H1 (cell line): Measurements from ENCODE around the gene CLEC4E. TPM values are rescaled to one million over a fixed set of nuclear protein-coding genes. Genes with fewer than 3 reads are reported as not detected.

Experiments used
- CTCF ChIA-PET: fragments of 300-600 bp; sonication (Branson Sonifier 250); formaldehyde crosslinking; loops from one replicate; lab custom pipeline; 2021; ENCODE audit not compliant: partially characterized antibody; lab: Charles Lee
- POLR2A ChIA-PET: fragments of 300-600 bp; sonication (Branson Sonifier 250); formaldehyde crosslinking; loops from one replicate; lab custom pipeline; 2021; ENCODE audit warnings: inconsistent platforms; ENCODE audit not compliant: partially characterized antibody; lab: Charles Lee
- DNase-seq, 2 experiments: peaks; one replicate each; pipeline versions ENCODE4 v3.0.0 to v3.0.0-alpha.2; 2010 to 2022; ENCODE audit warnings: low spot score in 2 of 2, low read depth in 1 of 2, mixed read lengths in 1 of 2
- FAIRE-seq: peaks from 2 replicates; lab custom pipeline; 2011; peaks lifted over from hg19 to GRCh38; lab: Jason Lieb, UNC
- H2AFZ ChIP-seq: 2 replicates; pipeline ENCODE4 v1.8.1; 2012; ENCODE audit warnings: low read length, inconsistent platforms
- H2AK5ac ChIP-seq: 2 replicates; pipeline ENCODE4 v1.6.1; 2013; ENCODE audit warnings: low read depth, low read length
- H2BK120ac ChIP-seq: replicated peaks from 2 replicates; pipeline ENCODE3; 2013; ENCODE audit warnings: low read depth, low read length, inconsistent platforms
- H2BK12ac ChIP-seq: 2 replicates; pipeline ENCODE4 v1.6.1; 2013; ENCODE audit warnings: low read depth, low read length
- H2BK15ac ChIP-seq: 2 replicates; pipeline ENCODE4 v1.6.1; 2013; ENCODE audit warnings: low read length
- H2BK20ac ChIP-seq: 2 replicates; pipeline ENCODE4 v1.6.1; 2013; ENCODE audit warnings: low read length
- H2BK5ac ChIP-seq: 2 replicates; pipeline ENCODE4 v1.6.1; 2013; ENCODE audit warnings: low read depth, low read length
- H3K14ac ChIP-seq: 2 replicates; pipeline ENCODE4 v1.6.1; 2013; ENCODE audit warnings: inconsistent platforms; ENCODE audit not compliant: insufficient read length
- H3K18ac ChIP-seq: 2 replicates; pipeline ENCODE4 v1.6.1; 2013; ENCODE audit warnings: low read length; ENCODE audit errors: extremely low read depth
- H3K23ac ChIP-seq: 2 replicates; pipeline ENCODE4 v1.6.1; 2013; ENCODE audit warnings: inconsistent platforms; ENCODE audit not compliant: insufficient read length
- H3K23me2 ChIP-seq: 2 replicates; pipeline ENCODE4 v1.6.1; 2013; ENCODE audit warnings: low read depth, low read length
- H3K27ac ChIP-seq: 2 replicates; pipeline ENCODE4 v1.6.1; 2011; ENCODE audit warnings: low read depth, low read length, inconsistent platforms
- H3K27me3 ChIP-seq, 4 experiments: replicated peaks in 1 of 4; 1 replicate in 1 of 4; 2 replicates in 3 of 4; pipeline versions ENCODE4 v1.6.1 to v1.8.1; 2011 to 2013; ENCODE audit warnings: low read length in 3 of 4, mild to moderate bottlenecking in 3 of 4, inconsistent platforms in 2 of 4, mixed read lengths in 2 of 4, moderate library complexity in 1 of 4; ENCODE audit not compliant: control insufficient read depth in 3 of 4, insufficient read depth in 3 of 4; ENCODE audit errors: extremely low read depth in 1 of 4
- H3K36me3 ChIP-seq, 4 experiments: 2 replicates each; pipeline versions ENCODE4 v1.6.1 to v1.8.1; 2011 to 2013; ENCODE audit warnings: mild to moderate bottlenecking in 4 of 4, low read length in 3 of 4, moderate library complexity in 2 of 4, control low read depth in 1 of 4, inconsistent platforms in 1 of 4; ENCODE audit not compliant: insufficient read depth in 4 of 4, control insufficient read depth in 2 of 4
- H3K4ac ChIP-seq: replicated peaks from 2 replicates; pipeline ENCODE3; 2013; ENCODE audit warnings: low read length, low read depth, mixed read lengths, inconsistent platforms; ENCODE audit not compliant: insufficient read length
- H3K4me1 ChIP-seq, 4 experiments: replicated peaks in 1 of 4; 1 replicate in 1 of 4; 2 replicates in 3 of 4; pipeline versions ENCODE4 v1.6.1 to v1.8.1; 2011 to 2013; ENCODE audit warnings: low read length in 3 of 4, inconsistent platforms in 2 of 4, mixed read lengths in 1 of 4; ENCODE audit not compliant: insufficient read depth in 4 of 4, control insufficient read depth in 3 of 4
- H3K4me2 ChIP-seq, 2 experiments: 2 replicates each; pipeline versions ENCODE4 v1.6.1 to v1.8.1; 2011 to 2013; ENCODE audit warnings: low read depth in 2 of 2, low read length in 2 of 2, control low read depth in 1 of 2, inconsistent platforms in 1 of 2, mild to moderate bottlenecking in 1 of 2; ENCODE audit not compliant: insufficient read depth in 1 of 2
- H3K4me3 ChIP-seq, 4 experiments: fragments of 200-600, 300-600 bp in 1 of 4; sonication (generic), shearing (Covaris generic), sonication (Bioruptor Twin) in 1 of 4; 2 replicates each; pipeline versions ENCODE4 v1.5.1 to v1.8.1; 2011 to 2016; ENCODE audit warnings: low read length in 4 of 4, low read depth in 3 of 4, control low read depth in 2 of 4, inconsistent platforms in 2 of 4, mild to moderate bottlenecking in 2 of 4, mixed read lengths in 1 of 4, moderate library complexity in 1 of 4; ENCODE audit not compliant: insufficient read depth in 2 of 4; ENCODE audit errors: extremely low read depth in 1 of 4
- H3K56ac ChIP-seq: replicated peaks from 2 replicates; pipeline ENCODE3; 2013; ENCODE audit warnings: low read depth, mild to moderate bottlenecking, mixed read lengths, low read length, inconsistent platforms; ENCODE audit not compliant: insufficient read length
- H3K79me1 ChIP-seq: 2 replicates; pipeline ENCODE4 v1.6.1; 2013; ENCODE audit warnings: low read depth, low read length, control low read depth
- H3K79me2 ChIP-seq, 2 experiments: 2 replicates each; pipeline versions ENCODE4 v1.6.1 to v1.8.1; 2012 to 2013; ENCODE audit warnings: low read length in 2 of 2, mild to moderate bottlenecking in 2 of 2, inconsistent platforms in 1 of 2; ENCODE audit not compliant: insufficient read depth in 2 of 2, control insufficient read depth in 1 of 2
- H3K9ac ChIP-seq, 4 experiments: replicated peaks in 1 of 4; 1 replicate in 1 of 4; 2 replicates in 3 of 4; pipeline versions ENCODE4 v1.6.1 to v1.8.1; 2011 to 2013; ENCODE audit warnings: low read depth in 3 of 4, low read length in 3 of 4, control low read depth in 2 of 4, mild to moderate bottlenecking in 2 of 4, moderate library complexity in 2 of 4, inconsistent platforms in 1 of 4; ENCODE audit errors: extremely low read depth in 1 of 4
- H3K9me3 ChIP-seq, 2 experiments: 2 replicates each; pipeline versions ENCODE4 v1.6.1 to v1.8.1; 2012 to 2013; ENCODE audit warnings: mild to moderate bottlenecking in 2 of 2, moderate library complexity in 2 of 2, control low read depth in 1 of 2, inconsistent platforms in 1 of 2, low read depth in 1 of 2, low read length in 1 of 2, mixed read lengths in 1 of 2; ENCODE audit not compliant: insufficient read depth in 2 of 2
- H4K20me1 ChIP-seq, 2 experiments: replicated peaks in 1 of 2; 2 replicates each; pipeline versions ENCODE3 to v1.8.1; 2011 to 2013; ENCODE audit warnings: inconsistent platforms in 2 of 2, low read length in 2 of 2, mild to moderate bottlenecking in 1 of 2; ENCODE audit not compliant: insufficient read depth in 2 of 2, control insufficient read depth in 1 of 2
- H4K5ac ChIP-seq: 2 replicates; pipeline ENCODE4 v1.6.1; 2013; ENCODE audit warnings: low read length, low read depth, mixed read lengths, inconsistent platforms; ENCODE audit not compliant: insufficient read length
- H4K8ac ChIP-seq: 2 replicates; pipeline ENCODE4 v1.8.0; 2013; ENCODE audit warnings: mild to moderate bottlenecking, moderate library complexity, low read length, inconsistent platforms; ENCODE audit not compliant: insufficient read depth; ENCODE audit errors: extremely low read depth
- H4K91ac ChIP-seq: replicated peaks from 2 replicates; pipeline ENCODE3; 2013; ENCODE audit warnings: low read length, mixed read lengths, inconsistent platforms; ENCODE audit not compliant: insufficient read length
- CBX8 ChIP-seq: fragments of 300-800, 300-1000 bp; sonication (generic); IDR thresholded peaks from 2 replicates; pipeline ENCODE4 v1.7.1; 2016; ENCODE audit warnings: low read depth, low read length, borderline replicate concordance
- CEBPB ChIP-seq: IDR thresholded peaks from 2 replicates; pipeline ENCODE4 v1.6.1; 2012; ENCODE audit warnings: low read depth, low read length
- GABPA ChIP-seq: IDR thresholded peaks from 2 replicates; pipeline ENCODE4 v1.6.1; 2011; ENCODE audit warnings: mild to moderate bottlenecking, low read length, moderate library complexity, borderline replicate concordance; ENCODE audit not compliant: insufficient read depth
- KDM5A ChIP-seq: fragments of 200-600 bp; IDR thresholded peaks from 2 replicates; pipeline ENCODE4 v1.7.1; 2012; ENCODE audit warnings: mild to moderate bottlenecking, low read length, inconsistent platforms, mixed read lengths
- SAP30 ChIP-seq: fragments of 300-600 bp; sonication (generic); IDR thresholded peaks from 2 replicates; pipeline ENCODE4 v1.7.1; 2012; ENCODE audit warnings: low read length, moderate library complexity, mild to moderate bottlenecking, inconsistent platforms; ENCODE audit not compliant: insufficient read depth, insufficient replicate concordance
- SP4 ChIP-seq: IDR thresholded peaks from 2 replicates; pipeline ENCODE4 v1.6.1; 2012; ENCODE audit warnings: low read length, inconsistent platforms
- TAF1 ChIP-seq: IDR thresholded peaks from 2 replicates; pipeline ENCODE4 v1.6.1; 2011; ENCODE audit warnings: mild to moderate bottlenecking, low read depth, low read length
- TCF12 ChIP-seq: IDR thresholded peaks from 2 replicates; pipeline ENCODE4 v1.6.1; 2011; ENCODE audit warnings: low read depth, mild to moderate bottlenecking, low read length
- ZNF274 ChIP-seq: IDR thresholded peaks from 2 replicates; pipeline ENCODE4 v1.7.0; 2012; ENCODE audit warnings: low read length, borderline replicate concordance; ENCODE audit errors: extremely low read depth
- WGBS, 2 experiments: shearing (Covaris generic) in 1 of 2; methylation state at CpG; one replicate each; pipeline versions ENCODE4 v1.1.6 to v1.1.7; 2013 to 2015; ENCODE audit warnings: low lambda C conversion rate in 2 of 2, mixed read lengths in 2 of 2, inconsistent platforms in 1 of 2, low coverage in 1 of 2, missing lambda C conversion rate in 1 of 2; ENCODE audit not compliant: insufficient replicate concordance in 2 of 2, insufficient coverage in 1 of 2, insufficient read length in 1 of 2; ENCODE audit errors: extremely low coverage in 1 of 2, missing lambda C conversion rate in 1 of 2; 5-methylcytosine and 5-hydroxymethylcytosine counted together
- polyA plus RNA-seq, 7 experiments: library from polyadenylated mRNA; depleted of rRNA in 3 of 7; stranded (reverse) in 5 of 7; unstranded in 2 of 7; fragments of >200 nt in 5 of 7; fragments of 200-250 nt in 2 of 7; gene quantifications; 1 replicate in 5 of 7; 2 replicates in 1 of 7; 4 replicates in 1 of 7; pipeline versions ENCODE4 v1.2.1 to v1.2.3, GENCODE V29; 2011 to 2013; ENCODE audit warnings: missing spikeins in 2 of 7, mixed read lengths in 2 of 7
- total RNA-seq: library from RNA; stranded (reverse); fragmentation: NEBNext Ultra II Directional; extraction: Animal tissue kit (Norgen Biotek cat#: 25700); gene quantifications from 2 replicates; pipeline ENCODE4 v1.2.1, GENCODE V29; 2021

CLEC4E gene
- total and polyA plus RNA-seq, 2 of the 8 experiments (the other 6 are each of a cell fraction or from before 2014, with no cell fraction given), result 0.03 TPM; not detected in 1

DNA sequence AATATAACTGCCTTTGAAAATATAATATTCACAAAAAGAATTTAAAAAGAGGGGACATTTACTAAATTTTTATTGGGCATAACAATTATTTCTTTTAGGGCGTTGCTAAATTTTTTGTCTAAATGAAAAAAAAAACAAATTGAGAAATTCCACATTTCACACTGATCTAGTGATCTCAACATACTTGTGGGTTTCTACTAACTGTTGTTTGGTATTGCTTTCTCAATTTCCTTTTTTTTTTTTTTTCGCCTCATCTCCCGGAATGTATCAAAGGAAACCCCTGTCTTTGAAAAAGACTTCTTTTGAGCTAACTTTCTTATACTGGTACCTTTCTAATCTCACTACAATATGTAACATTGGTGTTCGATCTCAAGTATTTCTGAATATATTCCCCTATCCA, 27.4 kb downstream of the CLEC4E start, which contains the start of gene CLEC4D:
TSS of gene CLEC4D (plus strand) at position 248 of the 400 bp plus-strand sequence. CDS start 230 bp downstream, outside the sequence.
- peak within 1 kb of the TSS; percentile 86; the same call in 1 of the 2 replicates for H2BK20ac ChIP-seq
- H3K79me1 ChIP-seq, result no peaks in the 10 kb centered on the region
- H4K5ac ChIP-seq, result no peak within 1 kb of the TSS
- no peak within 1 kb of the TSS for H2BK15ac ChIP-seq
- TF ChIP-seq SAP30, result no peak
- no peak for TF ChIP-seq KDM5A
- TF ChIP-seq CEBPB, result no peak
- no peak for TF ChIP-seq TCF12
- TF ChIP-seq GABPA, result no peak
- TF ChIP-seq SP4, result no peak
- TF ChIP-seq CBX8, result no peak
- no peak for TF ChIP-seq ZNF274
- no peak for TF ChIP-seq TAF1
- TF ChIP-seq, all 59 proteins: peak for 0
- Histone ChIP-seq H3K9me3 (no peaks in the 10 kb centered on the region; a peak in 1 of 4 replicates), H3K36me3 (no peaks in the 10 kb centered on the region), H3K18ac (no peak within 1 kb of the TSS), H4K91ac (no peak within 1 kb of the TSS), H3K4ac (no peak within 1 kb of the TSS), H3K23me2 (no peaks in the 10 kb centered on the region), H3K23ac (no peak within 1 kb of the TSS), H4K8ac (no peak within 1 kb of the TSS), H2BK120ac (no peak within 1 kb of the TSS), H4K20me1 (no peaks in the 10 kb centered on the region), H3K14ac (no peak within 1 kb of the TSS), H3K79me2 (no peaks in the 10 kb centered on the region), H2AK5ac (no peak within 1 kb of the TSS), H2BK12ac (no peak within 1 kb of the TSS), H2BK5ac (no peak within 1 kb of the TSS), H3K4me2 (no peak within 1 kb of the TSS), H3K4me1 (peaks cover 0 to 13% (median 9%) of the 10 kb centered on the region in 4 experiments; a peak in 6 of 7 replicates), H3K27me3 (no peaks in the 10 kb centered on the region), H3K4me3 (no peak within 1 kb of the TSS), H3K9ac (no peak within 1 kb of the TSS), H3K56ac (no peak within 1 kb of the TSS), H3K27ac (no peak within 1 kb of the TSS), H2AFZ (no peak within 1 kb of the TSS)
- no peak for FAIRE-seq
- CTCF ChIA-PET, result interaction anchor here (1.1 kb wide), 1 partner anchor 54 kb away, joined by 3 read pairs; no protein-coding TSS in a partner anchor
- 96% methylated on average over 3 of the region's 4 CpGs; no CpG with 5 or more reads in 1 of the 2 experiments for WGBS, 2 experiments
- POLR2A ChIA-PET, result interaction anchor here (0.6 kb wide), 1 partner anchor 253 kb away, joined by 4 read pairs; no protein-coding TSS in a partner anchor
- no peak for DNase-seq
